Endometrium (tissue), 2 donors: ENCODE measurements around the gene B4GALNT2.
"Not testable (repeated sequence)": the region's sequence is repeated elsewhere in the genome, so short reads cannot be mapped to it uniquely, and the experiment has no call there.

Experiments
- FAIRE-seq: peaks from 2 replicates; lab custom pipeline; 2012; peaks lifted over from hg19 to GRCh38; lab: Jason Lieb, UNC
- donor health status: control.
- donor health status: control.

The B4GALNT2 gene

DNA sequence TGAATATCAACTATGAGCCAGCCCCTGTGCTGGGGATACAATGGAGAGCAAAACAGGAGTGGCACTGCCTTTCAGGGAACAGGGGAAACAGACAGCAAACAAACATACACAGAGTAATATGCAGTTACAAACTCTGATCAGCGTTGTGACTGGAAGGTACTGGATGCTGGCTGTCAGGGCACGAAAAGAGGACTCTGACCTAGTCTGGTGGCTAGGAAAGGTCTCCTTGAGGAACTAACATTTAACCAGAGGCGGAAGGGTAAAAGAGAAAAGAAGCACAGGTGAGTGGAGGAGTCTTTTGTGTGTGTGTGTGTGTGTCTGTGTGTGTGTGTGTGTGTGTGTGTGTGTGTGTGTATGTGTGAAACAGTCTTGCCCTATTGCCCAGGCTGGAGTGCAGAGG is 12.4 kb upstream of the B4GALNT2 start:
- FAIRE-seq, result no peak

DNA sequence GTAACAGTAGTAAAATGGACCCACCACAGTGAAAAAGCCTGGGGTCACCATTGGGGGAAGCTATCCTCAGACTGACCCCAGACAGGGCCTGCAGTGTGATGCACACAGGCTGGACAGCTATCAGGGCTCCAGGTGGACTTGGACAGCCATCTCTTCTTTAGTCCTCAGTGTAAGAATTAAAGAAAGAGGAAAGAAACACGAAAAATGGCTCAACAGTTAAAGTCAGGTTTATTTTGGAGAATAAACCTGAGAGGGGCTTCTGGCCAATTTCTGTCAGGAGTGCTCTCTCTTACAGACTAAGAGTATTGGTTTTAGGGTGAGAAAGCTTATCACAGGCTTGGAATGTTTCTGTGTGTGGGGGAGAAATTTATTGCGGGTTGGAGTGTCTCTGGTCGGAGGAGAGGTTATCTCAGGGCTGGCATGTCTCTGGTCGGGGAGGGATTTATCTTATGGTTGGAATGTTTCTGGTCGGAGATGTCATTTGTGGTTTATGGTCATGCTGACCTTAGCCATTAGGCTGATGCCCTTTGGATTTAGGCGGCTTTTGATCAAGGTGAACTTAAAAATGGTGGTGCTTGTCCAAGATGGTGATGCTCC is 10.8 kb upstream of the B4GALNT2 start:
- FAIRE-seq, result no peak

DNA sequence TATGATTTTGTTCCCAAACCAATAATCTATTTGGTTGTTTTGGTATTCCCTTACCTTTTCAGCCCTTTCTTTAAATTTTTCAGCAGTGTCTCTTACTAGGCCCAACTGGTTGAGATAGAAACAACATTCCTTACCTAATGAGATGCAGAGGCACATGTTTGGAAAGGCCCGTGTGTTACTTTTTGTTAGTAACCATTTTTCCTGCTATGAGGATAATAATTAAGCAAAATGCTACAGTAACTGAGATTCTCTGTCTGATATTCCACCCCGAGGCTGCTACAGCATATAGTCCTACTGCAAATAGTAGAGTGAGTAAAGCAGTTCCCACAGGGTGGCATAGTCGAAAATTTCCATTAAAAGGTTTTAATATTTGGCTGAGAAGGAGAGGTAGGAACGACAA is 10.0 kb upstream of the B4GALNT2 start:
- FAIRE-seq, result no peak

DNA sequence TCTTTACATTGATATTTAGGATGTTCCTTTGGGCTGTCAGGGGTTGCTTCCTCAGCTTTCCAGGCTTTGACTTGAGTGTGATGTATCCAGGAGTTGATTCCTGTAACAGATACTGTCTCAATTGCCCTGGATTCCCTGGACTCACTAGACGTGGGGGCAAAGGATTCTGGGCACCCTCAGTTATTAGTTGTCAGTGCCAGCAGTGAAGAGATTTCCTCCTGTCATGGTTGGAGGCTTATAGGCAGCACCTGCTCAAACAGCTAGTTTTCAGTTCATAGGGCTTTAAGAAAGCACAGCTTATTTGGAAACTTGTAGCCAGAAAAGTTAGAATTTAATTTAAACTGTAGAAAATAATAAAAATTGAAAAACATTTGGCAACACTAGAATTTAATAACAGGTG is 9.5 kb upstream of the B4GALNT2 start:
- FAIRE-seq, result no peak

DNA sequence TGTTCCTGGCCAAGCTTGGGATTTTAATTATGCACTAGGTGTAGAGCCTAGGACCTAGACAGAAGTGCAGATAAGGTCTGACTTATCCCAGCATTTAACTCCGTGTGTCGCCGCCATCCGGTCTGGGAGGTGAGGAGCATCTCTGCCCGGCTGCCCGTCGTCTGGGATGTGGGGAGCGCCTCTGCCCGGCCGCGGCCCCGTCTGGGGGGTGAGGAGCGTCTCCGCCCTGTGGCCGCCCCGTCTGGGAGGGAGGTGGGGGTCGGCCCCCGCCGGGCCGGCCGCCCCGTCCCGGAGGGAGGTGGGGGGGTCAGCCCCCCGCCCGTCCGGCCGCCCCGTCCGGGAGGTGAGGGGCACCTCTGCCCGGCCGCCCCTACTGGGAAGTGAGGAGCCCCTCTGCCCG is 7.1 kb upstream of the B4GALNT2 start:
- FAIRE-seq, result no peak

DNA sequence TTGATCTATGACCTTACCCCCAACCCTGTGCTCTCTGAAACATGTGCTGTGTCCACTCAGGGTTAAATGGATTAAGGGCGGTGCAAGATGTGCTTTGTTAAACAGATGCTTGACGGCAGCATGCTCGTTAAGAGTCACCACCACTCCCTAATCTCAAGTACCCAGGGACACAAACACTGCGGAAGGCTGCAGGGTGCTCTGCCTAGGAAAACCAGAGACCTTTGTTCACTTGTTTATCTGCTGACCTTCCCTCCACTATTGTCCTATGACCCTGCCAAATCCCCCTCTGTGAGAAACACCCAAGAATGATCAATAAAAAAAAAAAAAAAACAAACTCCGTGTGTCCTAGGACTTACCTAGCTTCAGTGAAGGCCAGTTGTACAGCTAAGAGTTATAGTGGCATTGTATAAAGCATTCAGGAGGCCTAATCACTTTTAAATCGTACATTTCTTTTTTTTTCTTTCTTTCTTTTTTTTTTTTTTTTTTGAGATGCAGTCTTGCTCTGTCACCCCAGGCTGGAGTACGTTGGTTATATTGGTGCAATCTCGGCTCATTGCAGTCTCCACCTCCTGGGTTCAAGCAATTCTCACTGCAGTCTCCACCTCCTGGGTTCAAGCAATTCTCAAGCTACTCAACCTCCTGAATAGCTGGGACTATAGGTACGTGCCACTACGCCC is 6.2 kb upstream of the B4GALNT2 start:
- not testable (repeated sequence) for FAIRE-seq

DNA sequence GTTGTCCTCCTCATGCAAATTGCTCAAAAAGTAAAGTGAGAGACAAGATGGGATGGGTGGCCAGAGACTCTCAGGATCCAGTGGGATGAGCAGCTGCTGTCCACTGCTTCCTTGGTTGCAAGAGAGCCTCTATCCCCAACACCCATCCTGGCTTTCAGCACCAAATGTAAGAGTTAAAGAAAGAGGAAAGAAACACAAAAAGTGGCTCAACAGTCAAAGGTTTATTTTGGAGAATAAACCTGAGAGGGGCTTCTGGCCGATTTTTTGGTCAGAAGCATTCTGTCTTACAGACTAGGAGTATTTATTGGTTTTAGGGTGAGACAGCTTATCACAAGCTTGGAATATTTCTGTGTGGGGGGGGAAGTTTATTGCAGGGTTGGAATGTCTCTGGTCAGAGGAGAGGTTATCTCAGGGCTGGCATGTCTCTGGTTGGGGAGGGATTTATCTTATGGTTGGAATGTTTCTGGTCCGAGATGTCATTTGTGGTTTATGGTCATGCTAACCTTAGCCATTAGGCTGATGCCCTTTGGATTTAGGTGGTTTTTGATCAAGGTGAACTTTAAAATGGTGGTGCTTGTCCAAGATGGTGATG is 3.1 kb upstream of the B4GALNT2 start:
- FAIRE-seq, result not testable (repeated sequence)

DNA sequence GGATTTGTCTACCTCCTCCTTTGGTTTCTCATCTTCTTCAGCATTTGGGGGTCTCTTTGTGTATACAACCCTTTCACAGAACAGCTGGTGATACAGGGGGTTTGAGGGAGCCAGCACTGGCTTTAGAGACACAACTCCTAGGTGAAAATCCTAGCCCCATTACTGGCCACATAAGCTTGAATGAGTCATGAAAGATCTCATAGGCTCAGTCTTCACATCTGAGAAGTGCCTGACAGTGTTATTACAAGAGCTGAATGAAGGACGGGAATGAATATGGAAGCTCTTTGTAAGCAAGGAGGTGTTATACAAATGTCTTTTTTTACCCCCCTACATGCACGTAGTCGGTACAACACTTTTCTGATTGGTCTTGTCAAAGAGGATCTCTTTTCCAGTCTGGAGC is 1.7 kb upstream of the B4GALNT2 start:
- FAIRE-seq, result no peak

DNA sequence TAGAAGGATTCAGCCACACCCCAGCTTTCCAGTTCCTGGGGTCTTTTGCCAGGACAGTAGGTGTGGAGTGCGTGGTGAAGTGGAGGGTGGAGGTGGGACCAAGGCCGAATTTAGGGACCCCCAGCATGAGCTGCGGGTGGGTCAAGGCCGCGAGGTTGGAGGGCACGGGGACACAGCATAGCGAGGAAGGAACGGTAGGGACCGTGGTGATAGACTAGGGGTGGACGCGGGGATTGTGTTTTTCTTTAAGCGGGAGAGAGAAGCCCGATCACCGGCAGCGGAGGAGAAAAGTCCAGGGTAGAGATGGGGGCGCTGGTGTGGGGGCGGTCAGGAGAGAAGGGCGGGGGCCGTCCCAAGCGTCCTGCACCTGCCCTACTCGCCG is 261 bp upstream of the B4GALNT2 start:
- no peak for FAIRE-seq

DNA sequence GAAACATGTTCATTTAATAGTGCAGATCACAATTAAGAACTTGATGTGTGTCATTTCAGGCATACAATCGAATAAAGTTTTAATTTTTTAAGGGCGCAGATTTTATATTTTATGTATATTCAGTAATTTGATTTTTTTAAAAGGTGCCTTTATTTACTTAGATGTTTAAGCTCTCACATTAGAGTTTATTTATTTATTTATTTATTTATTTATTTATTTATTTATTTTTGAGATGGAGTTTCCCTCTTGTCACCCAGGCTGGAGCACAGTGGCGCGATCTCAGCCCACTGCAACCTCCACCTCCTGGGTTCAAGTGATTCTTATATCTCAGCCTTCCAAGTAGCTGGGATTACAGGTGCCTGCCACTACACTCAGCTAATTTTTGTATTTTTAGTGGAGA is 3.8 kb downstream of the B4GALNT2 start:
- FAIRE-seq, result no peak

DNA sequence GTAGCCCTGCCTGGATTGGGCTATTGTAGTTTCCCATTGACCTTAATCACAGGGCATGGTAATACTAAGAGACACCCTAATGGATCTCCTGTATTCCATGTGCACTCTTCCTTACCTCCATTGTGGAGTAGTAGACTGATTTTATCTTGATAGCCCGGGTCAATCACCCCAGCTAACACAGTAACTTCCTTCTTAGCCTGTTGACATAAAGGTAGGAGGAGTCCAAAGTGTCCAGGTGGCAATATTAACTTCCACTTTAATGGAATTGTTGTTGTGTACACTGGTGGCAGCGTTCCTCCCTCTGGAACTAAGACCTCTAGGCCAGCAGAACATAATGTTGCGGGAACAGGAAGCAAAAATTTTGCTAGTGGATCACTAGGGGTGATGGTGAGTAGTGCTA is 13.1 kb downstream of the B4GALNT2 start:
- not testable (repeated sequence) for FAIRE-seq

DNA sequence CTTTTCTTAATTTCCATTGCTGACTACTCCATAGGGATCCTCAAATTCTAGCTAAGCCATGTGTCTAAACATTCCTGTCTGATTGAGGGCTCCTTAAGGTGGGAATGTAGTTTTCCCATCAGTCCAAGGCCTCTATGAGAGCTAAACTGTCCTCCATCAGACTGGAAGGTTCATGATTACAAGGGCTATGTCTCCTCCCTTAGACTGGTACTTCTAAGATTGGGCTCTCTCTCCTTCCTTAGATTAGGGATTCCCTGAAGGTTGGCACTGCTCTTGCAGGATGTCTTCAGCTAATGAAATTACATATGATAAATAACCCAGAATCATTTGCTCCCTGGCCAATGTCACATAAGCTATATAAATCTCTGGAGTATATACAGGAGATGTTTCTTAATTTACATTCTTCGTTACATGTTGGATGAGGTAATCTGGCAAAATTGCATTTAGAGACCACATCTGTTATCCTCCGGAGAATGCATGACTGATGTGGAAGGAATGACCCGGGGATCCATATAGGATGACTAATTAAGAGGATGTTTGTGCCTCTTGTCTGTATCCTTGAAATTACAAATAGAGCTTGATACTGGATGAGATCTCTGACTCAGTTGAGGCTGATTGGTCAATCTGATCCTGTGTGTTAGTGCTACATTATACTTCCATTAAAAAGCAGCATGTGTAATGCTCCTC is 14.2 kb downstream of the B4GALNT2 start:
- FAIRE-seq, result no peak

DNA sequence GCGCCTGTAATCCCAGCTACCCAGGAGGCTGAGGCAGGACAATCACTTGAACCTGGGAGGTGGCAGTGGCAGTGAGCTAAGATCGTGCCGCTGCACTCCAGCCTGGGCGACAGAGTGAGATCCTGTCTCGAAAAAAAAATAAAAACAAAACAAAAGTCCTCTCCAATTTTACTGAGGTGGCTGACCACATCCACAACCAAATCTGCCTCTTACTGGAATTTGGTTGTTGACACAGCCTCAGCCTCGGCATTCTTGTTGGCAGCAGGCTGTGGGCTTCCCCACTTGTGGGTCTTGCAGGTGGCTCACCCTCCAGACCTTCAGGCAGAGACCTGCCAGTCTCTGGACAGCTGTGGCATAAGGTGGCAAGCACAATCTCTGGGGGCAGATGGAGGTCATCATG is 15.6 kb downstream of the B4GALNT2 start:
- no peak for FAIRE-seq

DNA sequence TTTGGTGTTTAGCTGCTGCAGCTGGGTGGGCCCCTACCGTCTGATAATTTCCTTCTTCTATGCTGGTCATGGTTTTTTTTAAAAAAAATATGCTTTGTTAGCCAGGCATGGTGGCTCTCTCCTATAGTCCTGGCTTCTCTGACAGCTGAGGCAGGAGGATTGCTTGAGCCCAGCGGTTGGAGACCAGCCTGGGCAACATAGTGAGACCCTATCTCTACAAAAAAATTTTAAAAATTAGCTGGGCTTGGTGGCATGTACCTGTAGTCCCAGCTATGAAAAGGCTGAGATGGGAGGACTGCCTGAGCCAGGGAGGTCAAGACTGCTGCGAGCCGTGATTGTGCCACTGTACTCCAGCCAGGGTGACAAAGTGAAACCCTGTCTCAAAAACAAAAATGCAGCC is 19.4 kb downstream of the B4GALNT2 start:
- no peak for FAIRE-seq

DNA sequence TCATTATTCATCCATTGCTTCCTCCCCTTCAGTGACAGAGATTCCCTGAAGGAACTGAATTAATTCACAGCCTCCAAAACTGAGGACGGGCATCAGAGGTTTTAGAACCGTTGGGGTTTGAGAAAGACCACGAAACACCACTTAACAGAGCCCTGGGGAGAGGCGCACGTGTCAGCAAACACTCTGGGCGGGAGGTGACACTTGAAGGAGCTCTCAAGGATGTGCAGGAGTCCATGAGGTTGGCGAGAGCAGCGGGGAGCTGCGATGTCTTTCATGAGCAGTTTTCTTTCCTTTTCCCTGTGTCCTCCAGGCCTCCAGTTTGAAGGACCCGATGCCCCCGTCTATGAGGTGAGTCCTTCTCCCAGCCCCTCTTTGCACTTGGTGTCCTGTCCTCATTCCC is 23.7 kb downstream of the B4GALNT2 start:
- no peak for FAIRE-seq

DNA sequence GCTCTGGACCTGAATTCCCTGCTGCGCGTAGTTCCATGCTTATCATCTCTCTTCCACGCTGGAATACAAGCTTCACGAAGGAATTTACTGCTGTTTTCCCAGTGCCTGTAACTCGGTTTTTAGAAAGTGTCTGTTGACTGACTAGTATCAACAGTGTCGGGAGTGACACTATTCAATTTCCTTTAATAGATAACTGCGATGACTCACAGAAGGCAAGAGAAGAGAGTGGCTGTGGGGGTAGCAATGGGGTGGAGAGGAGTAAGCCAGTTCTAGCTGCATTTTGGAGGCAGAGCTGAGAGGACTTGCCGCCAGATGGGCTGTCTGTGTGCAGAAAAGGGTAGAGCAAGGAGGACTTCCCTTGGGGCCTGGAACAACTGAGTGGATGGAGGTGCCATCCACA is 25.2 kb downstream of the B4GALNT2 start:
- no peak for FAIRE-seq

DNA sequence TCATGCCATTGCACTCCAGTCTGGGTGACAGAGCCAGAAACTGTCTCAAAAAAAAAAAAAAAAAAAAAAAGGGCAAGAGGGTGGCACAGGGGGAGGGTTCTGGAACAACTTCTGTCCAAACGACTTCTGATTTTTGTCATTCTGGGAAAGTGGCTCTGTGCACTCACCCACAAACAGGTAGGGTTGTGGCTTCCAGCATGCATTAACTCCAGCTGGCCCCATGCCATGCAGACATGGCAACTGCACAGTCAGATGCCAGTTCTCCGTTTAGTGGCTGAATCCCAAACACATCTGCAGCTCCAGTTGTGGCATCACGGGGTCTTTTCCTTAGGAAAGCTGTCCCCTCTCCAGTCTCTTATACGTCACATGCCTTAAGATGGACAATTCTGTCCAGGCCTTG is 30.3 kb downstream of the B4GALNT2 start:
- no peak for FAIRE-seq

DNA sequence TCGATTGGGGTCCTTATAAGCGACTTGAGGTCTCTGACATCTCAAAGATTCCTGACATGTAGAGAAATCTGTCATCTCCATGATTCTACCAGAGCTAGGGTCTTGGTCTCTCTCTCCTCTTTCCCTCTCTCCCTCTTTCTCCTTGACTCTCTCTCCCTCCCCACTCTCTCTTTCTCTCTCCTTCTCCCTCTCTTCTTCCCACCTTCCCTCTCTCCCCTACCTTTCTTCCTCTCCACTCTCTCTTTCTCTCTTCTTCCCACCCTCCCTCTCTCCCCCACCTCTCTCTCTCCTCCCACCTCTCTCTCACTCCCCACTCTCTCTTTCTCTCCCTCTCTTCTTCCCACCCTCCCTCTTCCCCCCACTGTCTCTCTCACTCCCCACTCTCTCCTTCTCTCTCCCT is 32.6 kb downstream of the B4GALNT2 start:
- FAIRE-seq, result no peak

DNA sequence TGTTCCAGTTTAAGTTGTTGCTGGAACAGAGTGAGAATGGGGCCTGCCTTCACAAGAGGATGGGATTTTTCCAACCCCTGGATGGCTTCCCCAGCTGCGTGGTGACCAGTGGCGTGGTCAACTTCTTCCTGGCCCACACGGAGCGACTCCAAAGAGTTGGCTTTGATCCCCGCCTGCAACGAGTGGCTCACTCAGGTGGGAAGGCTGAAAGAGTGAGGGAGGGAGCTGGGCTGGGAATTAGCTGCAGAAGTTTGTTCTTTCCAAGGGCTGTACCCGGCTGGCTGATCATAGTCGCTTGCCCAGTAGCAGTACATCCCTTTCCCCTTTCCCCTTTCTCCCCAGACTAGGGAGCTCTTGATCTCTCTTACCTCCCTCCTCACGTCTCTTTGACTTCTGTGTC is 36.1 kb downstream of the B4GALNT2 start:
- no peak for FAIRE-seq

DNA sequence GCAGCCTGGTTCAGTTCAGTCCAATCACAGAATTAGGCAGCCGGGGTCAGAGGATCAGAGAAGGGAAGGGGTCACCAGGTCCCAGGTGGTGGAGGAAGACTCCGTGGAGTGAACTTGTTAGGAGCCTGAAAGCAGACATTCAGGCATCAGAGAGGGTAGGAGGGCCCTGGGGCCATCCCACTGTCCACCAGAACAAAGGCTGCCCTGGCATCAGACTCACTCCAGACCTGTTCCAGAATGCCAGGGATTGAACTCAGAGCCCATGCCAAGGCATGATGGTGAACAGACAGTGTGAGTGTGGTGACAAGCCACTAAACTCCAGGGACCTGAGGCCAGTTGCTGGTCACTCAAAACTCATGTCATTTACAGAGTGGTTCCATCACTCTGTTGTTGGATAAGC is 37.6 kb downstream of the B4GALNT2 start:
- no peak for FAIRE-seq

DNA sequence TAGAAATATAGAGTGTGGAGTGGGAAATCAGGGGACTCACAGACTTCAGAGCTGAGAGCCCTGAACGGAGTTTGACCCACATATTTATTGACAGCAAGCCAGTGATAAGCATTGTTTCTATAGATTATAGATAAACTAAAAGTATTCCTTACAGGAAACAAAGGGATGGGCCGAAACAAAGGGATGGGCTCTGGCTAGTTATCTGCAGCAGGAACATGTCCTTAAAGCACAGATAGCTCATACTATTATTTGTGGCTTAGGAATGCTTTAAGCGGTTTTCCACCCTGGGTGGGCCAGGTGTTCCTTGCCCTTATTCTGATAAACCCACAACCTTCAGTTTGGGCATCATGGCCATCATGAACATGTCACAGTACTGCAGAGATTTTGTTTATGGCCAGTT is 38.1 kb downstream of the B4GALNT2 start:
- not testable (repeated sequence) for FAIRE-seq

DNA sequence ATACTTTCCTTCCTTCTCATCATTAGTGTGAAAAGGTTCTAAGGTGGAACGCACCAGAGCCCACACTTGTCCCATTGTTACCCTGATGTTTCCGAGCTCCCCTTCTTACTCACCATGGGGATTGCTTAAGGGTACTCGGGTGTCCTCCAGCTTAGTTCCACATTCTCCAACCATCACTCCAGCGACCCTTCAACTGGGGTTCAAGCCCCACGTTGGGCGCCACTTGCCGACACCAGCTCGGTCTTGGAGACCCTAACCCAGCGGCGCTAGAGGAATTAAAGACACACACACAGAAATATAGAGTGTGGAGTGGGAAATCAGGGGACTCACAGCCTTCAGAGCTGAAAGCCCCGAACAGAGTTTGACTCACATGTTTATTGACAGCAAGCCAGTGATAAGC is 43.4 kb downstream of the B4GALNT2 start:
- not testable (repeated sequence) for FAIRE-seq

DNA sequence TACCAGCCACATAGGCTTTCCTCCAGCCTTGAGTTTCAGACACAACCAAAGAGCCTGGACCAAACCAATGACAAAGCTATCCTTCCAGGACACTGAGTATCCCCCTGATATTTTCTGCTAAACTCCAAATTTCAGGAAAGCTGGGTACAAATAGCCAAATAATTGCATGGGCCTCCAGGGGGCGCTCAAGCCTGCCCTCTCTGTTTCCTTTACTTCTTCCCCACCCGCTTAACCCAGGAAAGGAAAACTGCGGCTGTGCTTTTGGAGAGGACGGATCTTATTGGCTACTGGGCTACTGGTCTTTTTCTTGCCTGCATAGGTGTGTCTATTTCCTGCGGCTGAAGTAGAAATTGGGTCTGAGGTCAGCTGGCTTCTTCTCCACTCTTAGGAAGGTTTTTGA is 47.7 kb downstream of the B4GALNT2 start:
- FAIRE-seq, result no peak
